Bone marrow (tissue), 2 donors: ENCODE data around the gene SLC25A21.
"Not testable (repeated sequence)": the region's sequence is repeated elsewhere in the genome, so short reads cannot be mapped to it uniquely, and the experiment has no call there.

ENCODE experiments used
- DNase-seq, 2 donors: peaks; one replicate each; lab custom pipeline; 2025; lab: John Stamatoyannopoulos, UW

The SLC25A21 gene

GRCh38 chr14:36713960-36714703 is 458.3 kb downstream of the SLC25A21 start:
- no peak for DNase-seq

GRCh38 chr14:36707570-36707969 is 464.8 kb downstream of the SLC25A21 start:
- no peak for DNase-seq

DNA sequence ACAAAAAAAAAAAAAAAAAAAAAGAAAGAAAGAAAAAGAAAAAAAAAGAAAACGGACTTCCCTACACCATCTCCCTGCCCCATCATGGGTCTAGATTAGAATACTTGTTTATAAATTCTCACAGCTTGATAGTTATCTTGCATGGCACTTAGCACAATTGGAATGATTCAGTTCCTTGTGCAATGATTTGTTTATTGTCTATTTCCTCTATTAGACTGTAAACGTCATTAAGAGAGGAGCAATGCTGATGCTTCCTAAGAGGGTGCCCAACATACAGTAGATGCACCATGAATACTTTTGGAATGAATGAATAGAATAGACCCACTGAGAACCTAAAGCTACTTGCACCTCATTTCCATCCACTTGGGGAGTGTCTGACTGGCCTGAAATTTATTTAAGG is 469.9 kb downstream of the SLC25A21 start:
- no peak for DNase-seq

GRCh38 chr14:36701132-36701531 is 471.3 kb downstream of the SLC25A21 start:
- DNase-seq: no peak

- no peak for DNase-seq
Measured at GRCh38 chr14:36700651-36701050, 471.8 kb downstream of the SLC25A21 start.

DNA sequence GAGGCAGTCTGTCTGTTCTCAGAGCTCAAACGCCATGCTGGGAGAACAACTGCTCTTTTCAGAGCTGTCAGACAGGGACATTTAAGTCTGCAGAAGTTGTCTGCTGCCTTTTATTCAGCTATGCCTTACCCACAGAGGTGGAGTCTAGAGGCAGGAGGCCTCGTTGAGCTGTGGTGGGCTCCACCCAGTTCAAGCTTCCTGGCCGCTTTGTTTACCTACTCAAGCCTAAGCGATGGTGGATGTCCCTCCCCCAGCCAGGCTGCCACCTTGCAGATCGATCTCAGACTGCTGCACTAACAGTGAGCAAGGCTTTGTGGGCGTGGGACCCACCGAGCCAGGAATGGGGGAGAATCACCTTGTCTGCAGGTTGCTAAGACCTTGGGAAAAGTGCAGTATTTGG is 473.0 kb downstream of the SLC25A21 start:
- DNase-seq: not testable (repeated sequence)

DNA sequence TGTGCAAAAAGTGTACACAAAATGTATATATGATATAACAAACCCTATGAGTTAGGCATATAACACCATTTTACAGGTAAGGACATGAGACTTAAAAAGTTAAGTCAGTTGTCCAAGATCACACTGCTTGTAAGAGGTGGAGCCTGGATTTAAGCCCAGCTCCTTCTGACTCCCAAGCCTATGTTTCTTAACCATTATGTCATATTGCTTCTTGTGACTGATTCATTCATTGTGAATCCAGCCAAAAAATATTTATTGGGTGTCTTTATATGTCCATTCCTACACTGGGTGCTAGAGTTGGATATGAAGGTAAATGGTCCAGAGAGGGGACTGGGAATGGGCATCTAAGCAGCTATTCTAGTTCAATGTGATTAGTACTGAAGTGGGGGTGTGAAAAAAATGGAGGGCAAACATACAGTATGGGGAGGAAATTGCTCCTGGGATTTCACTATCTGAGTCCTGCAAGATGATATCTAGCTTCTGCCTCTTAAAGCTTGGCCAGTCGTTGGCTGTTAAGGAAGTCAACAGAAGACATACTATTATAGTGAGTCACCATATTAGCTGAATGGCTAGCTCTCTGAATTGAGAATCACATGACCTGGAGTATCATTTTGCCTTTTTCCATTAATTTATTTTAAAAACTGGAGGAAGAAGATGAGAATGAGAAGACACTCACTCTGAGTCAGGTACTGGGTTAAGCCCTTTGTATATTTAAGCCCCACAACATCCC is 481.9 kb downstream of the SLC25A21 start:
- DNase-seq: no peak

DNA sequence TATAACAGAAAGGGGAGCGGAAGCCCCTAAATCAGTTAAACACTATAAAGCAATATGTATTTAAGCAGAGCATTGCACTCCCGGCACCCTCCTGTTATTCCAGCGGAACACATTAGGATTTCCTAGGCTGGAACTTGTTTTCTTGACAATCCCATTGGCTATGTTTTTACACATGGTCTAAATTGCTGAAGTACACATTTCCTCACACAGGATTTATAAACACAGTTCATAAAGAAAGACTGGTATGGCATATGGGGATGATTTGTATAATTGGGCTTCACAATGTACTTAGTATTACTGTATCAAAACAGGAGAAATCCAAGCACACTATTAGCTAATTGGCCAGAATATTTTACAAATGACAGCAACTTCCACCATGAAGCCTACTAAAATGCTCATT is 487.5 kb downstream of the SLC25A21 start:
- DNase-seq: no peak

GRCh38 chr14:36683083-36683724 is 489.2 kb downstream of the SLC25A21 start:
- no peak for DNase-seq

GRCh38 chr14:36682338-36682737 is 490.1 kb downstream of the SLC25A21 start:
- DNase-seq: no peak

GRCh38 chr14:36676236-36676635 is 496.2 kb downstream of the SLC25A21 start:
- no peak for DNase-seq

GRCh38 chr14:36675581-36675980 is 496.8 kb downstream of the SLC25A21 start:
- DNase-seq: no peak

- DNase-seq: no peak
Measured at GRCh38 chr14:36674659-36675058, 497.7 kb downstream of the SLC25A21 start.

GRCh38 chr14:36672095-36672494 is 500.3 kb downstream of the SLC25A21 start:
- no peak for DNase-seq

DNA sequence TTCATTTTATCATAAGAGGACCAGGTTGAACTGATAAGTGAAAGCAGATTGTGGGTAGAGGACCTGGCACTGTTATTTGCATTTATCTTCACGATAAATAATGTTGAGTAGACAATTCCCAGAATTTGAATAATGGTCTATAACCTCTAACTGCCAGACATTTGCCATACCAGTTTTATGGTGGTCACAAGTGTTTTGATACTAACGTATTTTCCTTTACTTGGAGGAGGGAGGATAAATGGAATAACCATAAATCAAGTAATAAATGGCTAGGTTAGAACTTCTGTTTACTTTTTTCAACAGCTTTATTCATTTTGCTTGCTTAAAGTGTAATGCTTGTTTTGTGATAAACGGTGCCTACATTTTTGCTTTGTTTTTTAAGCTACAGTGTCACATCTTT is 501.3 kb downstream of the SLC25A21 start:
- DNase-seq: no peak

DNA sequence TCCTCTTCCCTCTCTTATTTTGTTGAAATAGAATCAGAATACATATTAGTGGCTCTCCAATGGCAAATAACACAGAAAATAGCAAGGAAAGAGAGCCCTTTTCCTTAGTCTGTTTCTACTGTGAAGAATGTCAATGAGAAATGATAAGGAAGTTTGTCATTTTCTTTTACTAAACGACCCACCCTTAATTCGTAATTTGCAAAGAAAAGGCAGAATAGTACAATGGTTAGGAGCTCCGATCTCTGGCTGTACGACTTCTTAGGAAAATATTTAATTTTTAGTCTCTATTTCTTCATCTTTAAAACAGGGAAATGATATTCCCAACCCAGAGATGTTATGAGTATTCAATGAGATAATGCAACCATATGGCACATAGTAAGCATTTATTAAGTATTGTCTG is 504.7 kb downstream of the SLC25A21 start:
- no peak for DNase-seq

- DNase-seq: no peak
Measured at GRCh38 chr14:36666416-36667206, 505.8 kb downstream of the SLC25A21 start.

GRCh38 chr14:36665887-36666415 is 506.5 kb downstream of the SLC25A21 start:
- DNase-seq: no peak

DNA sequence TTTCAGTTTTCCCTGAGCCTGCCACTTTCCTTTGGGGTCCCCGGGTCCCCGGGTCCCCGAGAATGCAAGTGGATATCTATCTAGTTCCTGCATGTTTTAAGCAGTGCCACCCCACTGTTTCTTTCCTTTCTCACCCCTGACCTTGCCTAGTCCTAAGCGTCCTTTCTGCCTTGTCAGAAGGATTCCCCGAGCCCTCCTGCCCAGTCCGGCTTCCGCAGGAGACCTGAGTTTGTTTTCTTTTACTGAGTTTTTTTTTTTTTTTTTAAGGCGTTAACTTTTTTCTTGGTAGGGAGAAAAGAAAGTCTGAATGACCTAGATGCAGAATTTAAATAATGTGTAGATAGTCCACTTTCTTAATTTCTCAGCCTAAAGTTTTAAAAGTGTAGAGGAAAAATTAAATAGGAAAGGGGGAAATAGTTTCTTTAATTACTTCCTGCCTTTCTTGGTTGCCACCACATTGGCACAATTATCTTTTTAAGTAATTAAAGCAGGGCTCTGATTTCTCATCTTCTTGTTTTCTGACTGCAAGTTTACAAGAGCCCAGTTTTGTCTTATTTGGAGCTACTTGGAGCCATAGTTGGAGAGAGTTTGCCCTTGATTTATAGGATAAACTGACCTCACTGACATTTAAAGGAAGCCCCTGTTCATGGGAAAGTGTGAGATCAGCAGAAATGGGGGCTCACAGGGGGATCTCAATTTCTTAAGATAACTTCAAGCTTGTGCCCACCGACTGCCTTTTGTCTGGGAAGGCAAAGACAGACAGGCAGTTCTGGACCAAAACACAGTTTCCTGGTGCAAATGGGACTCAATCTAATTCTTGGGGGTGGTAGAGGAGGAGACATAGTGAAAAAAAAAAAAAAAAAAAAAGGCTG is 507.8 kb downstream of the SLC25A21 start:
- DNase-seq: no peak

GRCh38 chr14:36663404-36664321 is 508.7 kb downstream of the SLC25A21 start:
- DNase-seq: no peak
